Mucosa of descending colon (tissue), 3 donors: ENCODE measurements around the gene FSTL4. TPM values are rescaled to one million over a fixed set of nuclear protein-coding genes. Genes with fewer than 3 reads are reported as not detected.
A peak's percentile ranks its signal among the peaks of the same experiment; 100 is the strongest.

Experiments
- ATAC-seq: fragments of 200-7000 bp; cut with Tn5 transposase; one replicate; pipeline ENCODE4 v1.9.1; 2020; ENCODE audit warnings: mild to moderate bottlenecking, moderate library complexity
- DNase-seq, 3 donors: peaks; one replicate each; pipeline ENCODE4 v3.0.0-alpha.2; 2020
- H3K36me3 ChIP-seq: fragments of 200-600 bp; one replicate; pipeline ENCODE4 v1.8.0; 2021; ENCODE audit warnings: low read depth, mild to moderate bottlenecking
- H3K4me1 ChIP-seq: fragments of 200-600 bp; one replicate; pipeline ENCODE4 v1.8.0; 2021; ENCODE audit warnings: low read depth, mild to moderate bottlenecking
- H3K4me3 ChIP-seq: fragments of 200-600 bp; one replicate; pipeline ENCODE4 v1.8.0; 2021; ENCODE audit warnings: mild to moderate bottlenecking
- H3K9me3 ChIP-seq: fragments of 200-600 bp; one replicate; pipeline ENCODE4 v1.8.0; 2021; ENCODE audit warnings: mild to moderate bottlenecking
- CTCF ChIP-seq: fragments of 200-600 bp; IDR thresholded peaks from one replicate; pipeline ENCODE4 v1.8.0; 2022; ENCODE audit warnings: antibody characterized with exemption, mild to moderate bottlenecking
- intact Hi-C, 2 donors: fragments of 100-400 bp; cut with DNase I in 1 of 2; cut with micrococcal nuclease in 1 of 2; formaldehyde crosslinking; loops; one replicate each; pipeline versions ENCODE4 v1.11.0 to v1.11.1; 2022; cut with DNase I, micrococcal nuclease
- total RNA-seq, 3 donors: library from RNA; stranded (reverse); fragmentation: NEBNext Ultra II Directional in 2 of 3; extraction: Animal tissue kit (Norgen Biotek cat#: 25700) in 2 of 3; gene quantifications; one replicate each; pipeline versions ENCODE4 v1.2.1 to v1.2.4, GENCODE V29; 2021 to 2023
- donor health status: DM: no; HTN: no; CAD: no; lungs with moderate emphysema.
- donor health status: DM: no; HTN: no; CAD: no.
- donor health status: DM: no; HTN: yes; CAD: no.

FSTL4 gene
- total RNA-seq, 3 donors from 2014 or later: 0.29 to 0.77 (median 0.57) TPM

DNA sequence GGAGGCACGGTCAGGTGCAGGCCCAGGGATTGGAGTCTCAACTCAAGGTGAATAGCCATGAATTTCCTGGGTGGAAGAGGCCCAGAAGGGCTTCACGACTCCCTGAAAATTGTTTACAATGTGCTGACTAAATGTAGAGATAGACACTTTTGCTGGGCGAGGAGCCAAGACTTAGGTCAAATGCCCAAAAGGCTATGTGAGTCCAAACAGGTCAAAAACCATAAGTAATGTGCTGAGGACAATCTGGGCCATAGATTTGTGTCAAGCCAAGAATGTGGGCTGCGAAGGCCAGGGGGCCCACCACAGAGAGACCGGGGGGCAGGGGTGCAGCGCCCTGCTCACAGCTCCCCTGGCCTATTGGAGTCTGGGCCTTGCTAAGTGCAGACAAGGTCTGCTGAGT lies 362.7 kb downstream of the FSTL4 start:
- intact Hi-C loops: no loop called here
- Histone ChIP-seq H3K36me3 (no peaks in the 10 kb centered on the region), H3K4me3 (no peak overlapping the region), H3K4me1 (no peaks in the 10 kb centered on the region), H3K9me3 (no peaks in the 10 kb centered on the region)
- DNase-seq (no peak), ATAC-seq (no peak)
- no peak for TF ChIP-seq CTCF

GRCh38 chr5:133247881-133248624 lies 364.3 kb downstream of the FSTL4 start:
- TF ChIP-seq CTCF: no peak
- DNase-seq: peak in 2 of 3 donors; percentile 43 to 47
- Histone ChIP-seq H3K36me3 (no peaks in the 10 kb centered on the region), H3K4me3 (no peak overlapping the region), H3K4me1 (no peaks in the 10 kb centered on the region), H3K9me3 (no peaks in the 10 kb centered on the region)
- peak; percentile 48 for ATAC-seq
- intact Hi-C loops: no loop called here

DNA sequence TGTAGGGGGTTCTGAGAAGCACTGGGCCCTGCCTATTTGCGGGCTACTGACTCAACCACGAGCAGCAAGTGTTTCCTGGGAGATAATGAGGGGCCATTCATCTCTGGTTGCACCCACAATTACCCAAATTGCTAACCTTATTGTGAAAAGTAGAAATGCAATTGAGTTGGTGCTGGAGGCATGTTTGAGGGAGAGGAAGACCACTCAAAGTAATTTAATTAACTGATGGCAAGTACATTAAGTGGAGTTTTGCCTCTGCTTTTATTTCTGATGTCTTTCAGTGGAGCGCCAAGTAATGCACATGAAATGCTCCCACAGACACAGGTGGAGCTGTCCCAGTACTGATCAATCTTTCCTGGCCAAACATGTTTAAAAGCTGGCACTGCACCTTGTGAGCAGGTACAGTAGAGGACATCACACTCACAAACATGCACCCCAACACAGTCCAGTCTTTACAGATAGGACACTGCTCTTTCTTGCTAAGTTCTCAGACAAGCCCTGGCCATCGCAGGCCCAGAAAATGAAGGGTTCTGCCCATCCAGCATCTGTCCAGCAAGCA lies 365.1 kb downstream of the FSTL4 start:
- DNase-seq (no peak), ATAC-seq (no peak)
- intact Hi-C loops: no loop called here
- Histone ChIP-seq H3K4me3 (no peak overlapping the region), H3K36me3 (no peaks in the 10 kb centered on the region), H3K4me1 (no peaks in the 10 kb centered on the region), H3K9me3 (no peaks in the 10 kb centered on the region)
- no peak for TF ChIP-seq CTCF

DNA sequence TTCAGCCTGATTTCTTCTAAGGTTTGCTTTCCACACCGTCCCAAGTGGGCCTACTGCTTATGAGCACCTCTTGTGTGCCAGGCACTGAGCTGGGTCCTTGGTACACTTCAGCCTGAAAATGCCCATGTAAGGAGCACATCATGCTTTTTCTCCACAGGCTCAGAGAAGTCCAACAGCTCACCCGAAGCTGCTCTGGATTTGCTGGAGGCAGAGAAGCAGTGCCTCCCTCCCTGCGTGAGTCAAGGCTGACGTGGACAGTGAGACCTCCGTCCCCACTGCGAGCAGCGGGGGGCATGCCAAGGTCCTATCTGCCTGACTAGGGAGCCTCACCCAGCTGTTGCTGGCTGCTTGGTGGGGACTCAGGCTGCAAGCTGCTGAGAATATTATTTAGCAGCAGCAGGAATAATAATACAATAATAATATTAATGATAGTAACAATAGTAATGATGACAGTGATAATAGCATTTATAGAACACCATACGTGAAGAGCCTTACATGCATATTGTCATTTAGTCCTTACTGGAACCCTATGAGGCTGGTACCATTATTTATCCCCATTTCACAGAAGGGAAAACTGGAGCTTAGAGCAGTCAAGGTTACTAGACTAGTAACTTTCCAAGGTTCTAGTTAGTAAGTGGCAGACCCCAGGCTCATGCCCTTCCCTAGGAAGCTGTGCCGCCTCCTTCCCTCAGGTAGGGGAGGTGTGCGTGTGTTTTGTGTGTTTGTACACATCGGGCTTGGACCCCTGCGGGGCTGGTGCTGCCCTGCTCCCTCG lies 365.8 kb downstream of the FSTL4 start:
- no peak overlapping the region for H3K4me3 ChIP-seq
- H3K4me1 ChIP-seq: no peaks in the 10 kb centered on the region
- no peak for TF ChIP-seq CTCF
- no peak for ATAC-seq
- no peaks in the 10 kb centered on the region for H3K36me3 ChIP-seq
- intact Hi-C loops: no loop called here
- DNase-seq: no peak
- no peaks in the 10 kb centered on the region for H3K9me3 ChIP-seq

GRCh38 chr5:133246053-133246370 lies 366.3 kb downstream of the FSTL4 start:
- H3K9me3 ChIP-seq: no peaks in the 10 kb centered on the region
- no peaks in the 10 kb centered on the region for H3K4me1 ChIP-seq
- DNase-seq: no peak
- no peaks in the 10 kb centered on the region for H3K36me3 ChIP-seq
- TF ChIP-seq CTCF: no peak
- intact Hi-C loops: no loop called here
- no peak for ATAC-seq
- no peak overlapping the region for H3K4me3 ChIP-seq
